ENCODE data around the gene SIAH2. TPM values are rescaled to one million over a fixed set of nuclear protein-coding genes. Genes with fewer than 3 reads are reported as not detected.

Gene SIAH2
- total and polyA plus RNA-seq, 2 experiments from 2014 or later, result 6.3 to 28.8 TPM

GRCh38 chr3:150775001-150775599 is 12.1 kb upstream of the SIAH2 start (continued):
- TF ChIP-seq, protein P1, sequence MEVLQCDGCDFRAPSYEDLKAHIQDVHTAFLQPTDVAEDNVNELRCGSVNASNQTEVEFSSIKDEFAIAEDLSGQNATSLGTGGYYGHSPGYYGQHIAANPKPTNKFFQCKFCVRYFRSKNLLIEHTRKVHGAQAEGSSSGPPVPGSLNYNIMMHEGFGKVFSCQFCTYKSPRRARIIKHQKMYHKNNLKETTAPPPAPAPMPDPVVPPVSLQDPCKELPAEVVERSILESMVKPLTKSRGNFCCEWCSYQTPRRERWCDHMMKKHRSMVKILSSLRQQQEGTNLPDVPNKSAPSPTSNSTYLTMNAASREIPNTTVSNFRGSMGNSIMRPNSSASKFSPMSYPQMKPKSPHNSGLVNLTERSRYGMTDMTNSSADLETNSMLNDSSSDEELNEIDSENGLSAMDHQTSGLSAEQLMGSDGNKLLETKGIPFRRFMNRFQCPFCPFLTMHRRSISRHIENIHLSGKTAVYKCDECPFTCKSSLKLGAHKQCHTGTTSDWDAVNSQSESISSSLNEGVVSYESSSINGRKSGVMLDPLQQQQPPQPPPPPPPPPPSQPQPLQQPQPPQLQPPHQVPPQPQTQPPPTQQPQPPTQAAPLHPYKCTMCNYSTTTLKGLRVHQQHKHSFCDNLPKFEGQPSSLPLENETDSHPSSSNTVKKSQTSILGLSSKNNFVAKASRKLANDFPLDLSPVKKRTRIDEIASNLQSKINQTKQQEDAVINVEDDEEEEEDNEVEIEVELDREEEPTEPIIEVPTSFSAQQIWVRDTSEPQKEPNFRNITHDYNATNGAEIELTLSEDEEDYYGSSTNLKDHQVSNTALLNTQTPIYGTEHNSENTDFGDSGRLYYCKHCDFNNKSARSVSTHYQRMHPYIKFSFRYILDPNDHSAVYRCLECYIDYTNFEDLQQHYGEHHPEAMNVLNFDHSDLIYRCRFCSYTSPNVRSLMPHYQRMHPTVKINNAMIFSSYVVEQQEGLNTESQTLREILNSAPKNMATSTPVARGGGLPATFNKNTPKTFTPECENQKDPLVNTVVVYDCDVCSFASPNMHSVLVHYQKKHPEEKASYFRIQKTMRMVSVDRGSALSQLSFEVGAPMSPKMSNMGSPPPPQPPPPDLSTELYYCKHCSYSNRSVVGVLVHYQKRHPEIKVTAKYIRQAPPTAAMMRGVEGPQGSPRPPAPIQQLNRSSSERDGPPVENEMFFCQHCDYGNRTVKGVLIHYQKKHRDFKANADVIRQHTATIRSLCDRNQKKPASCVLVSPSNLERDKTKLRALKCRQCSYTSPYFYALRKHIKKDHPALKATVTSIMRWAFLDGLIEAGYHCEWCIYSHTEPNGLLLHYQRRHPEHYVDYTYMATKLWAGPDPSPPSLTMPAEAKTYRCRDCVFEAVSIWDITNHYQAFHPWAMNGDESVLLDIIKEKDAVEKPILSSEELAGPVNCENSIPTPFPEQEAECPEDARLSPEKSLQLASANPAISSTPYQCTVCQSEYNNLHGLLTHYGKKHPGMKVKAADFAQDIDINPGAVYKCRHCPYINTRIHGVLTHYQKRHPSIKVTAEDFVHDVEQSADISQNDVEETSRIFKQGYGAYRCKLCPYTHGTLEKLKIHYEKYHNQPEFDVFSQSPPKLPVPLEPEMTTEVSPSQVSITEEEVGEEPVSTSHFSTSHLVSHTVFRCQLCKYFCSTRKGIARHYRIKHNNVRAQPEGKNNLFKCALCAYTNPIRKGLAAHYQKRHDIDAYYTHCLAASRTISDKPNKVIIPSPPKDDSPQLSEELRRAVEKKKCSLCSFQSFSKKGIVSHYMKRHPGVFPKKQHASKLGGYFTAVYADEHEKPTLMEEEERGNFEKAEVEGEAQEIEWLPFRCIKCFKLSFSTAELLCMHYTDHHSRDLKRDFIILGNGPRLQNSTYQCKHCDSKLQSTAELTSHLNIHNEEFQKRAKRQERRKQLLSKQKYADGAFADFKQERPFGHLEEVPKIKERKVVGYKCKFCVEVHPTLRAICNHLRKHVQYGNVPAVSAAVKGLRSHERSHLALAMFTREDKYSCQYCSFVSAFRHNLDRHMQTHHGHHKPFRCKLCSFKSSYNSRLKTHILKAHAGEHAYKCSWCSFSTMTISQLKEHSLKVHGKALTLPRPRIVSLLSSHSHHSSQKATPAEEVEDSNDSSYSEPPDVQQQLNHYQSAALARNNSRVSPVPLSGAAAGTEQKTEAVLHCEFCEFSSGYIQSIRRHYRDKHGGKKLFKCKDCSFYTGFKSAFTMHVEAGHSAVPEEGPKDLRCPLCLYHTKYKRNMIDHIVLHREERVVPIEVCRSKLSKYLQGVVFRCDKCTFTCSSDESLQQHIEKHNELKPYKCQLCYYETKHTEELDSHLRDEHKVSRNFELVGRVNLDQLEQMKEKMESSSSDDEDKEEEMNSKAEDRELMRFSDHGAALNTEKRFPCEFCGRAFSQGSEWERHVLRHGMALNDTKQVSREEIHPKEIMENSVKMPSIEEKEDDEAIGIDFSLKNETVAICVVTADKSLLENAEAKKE (CRISPR knock-in tag; IDR thresholded peaks at IDR 0.05), result no peak
- TF ChIP-seq ZNF114 (CRISPR knock-in tag; IDR thresholded peaks at IDR 0.05), result no peak
- TF ChIP-seq REST (IDR thresholded peaks at IDR 0.05; ENCODE audit: unreplicated experiment), result no peak

- Mint-ChIP-seq H3K27me3 (ENCODE audit: insufficient read depth, low read depth, poor library complexity) (peaks cover 2% of the 10 kb centered on the region), H3K4me1 (no peaks in the 10 kb centered on the region), H3K4me3 (no peak overlapping the region), H3K36me3 (ENCODE audit: low read depth) (no peaks in the 10 kb centered on the region), H3K27ac (no peak overlapping the region), H3K9me3 (no peaks in the 10 kb centered on the region; the same call in 2 of the 3 replicates)
- Histone ChIP-seq H3K9me2 (ENCODE audit: insufficient read depth) (no peaks in the 10 kb centered on the region), H2AFZ (no peak overlapping the region), H4K20me1 (replicated peaks; ENCODE audit: insufficient read depth) (no peaks in the 10 kb centered on the region), H3F3A (replicated peaks; ENCODE audit: low read depth) (no peaks in the 10 kb centered on the region), H3K4me1 (ENCODE audit: insufficient read depth) (no peaks in the 10 kb centered on the region), H3K4me3 (no peak overlapping the region), H3K27ac (ENCODE audit: low read depth) (no peak overlapping the region), H3K79me2 (replicated peaks; ENCODE audit: insufficient read depth) (no peaks in the 10 kb centered on the region), H3K4me2 (no peak overlapping the region), H3K36me3 (ENCODE audit: insufficient read depth) (no peaks in the 10 kb centered on the region), H3K27me3 (ENCODE audit: insufficient read depth) (no peaks in the 10 kb centered on the region)
- no peak for DNase-seq (ENCODE audit: low spot score)
- no peak for ATAC-seq
- TF ChIP-seq ETS1 (IDR thresholded peaks at IDR 0.05), result no peak
Measured at GRCh38 chr3:150773616-150774192, 10.7 kb upstream of the SIAH2 start.
